Osteoblast (primary cell): Measurements from ENCODE around the gene HSD11B1L. TPM values are rescaled to one million over a fixed set of nuclear protein-coding genes. Genes with fewer than 3 reads are reported as not detected.

Experiments used
- DNase-seq: peaks from one replicate; pipeline ENCODE4 v3.0.0; 2011; ENCODE audit warnings: low spot score, mixed read lengths; ENCODE audit not compliant: insufficient read length; ENCODE audit errors: missing footprints
- H2AFZ ChIP-seq: 2 replicates; pipeline ENCODE4 v1.6.0; 2011; ENCODE audit warnings: mild to moderate bottlenecking, low read length
- H3K27ac ChIP-seq: 2 replicates; pipeline ENCODE4 v1.5.1; 2011; ENCODE audit warnings: mild to moderate bottlenecking, low read depth, low read length, moderate library complexity
- H3K27me3 ChIP-seq: 2 replicates; pipeline ENCODE4 v1.6.0; 2012; ENCODE audit warnings: mild to moderate bottlenecking, control low read depth, inconsistent platforms, low read length, moderate library complexity; ENCODE audit not compliant: insufficient read depth
- H3K36me3 ChIP-seq: 2 replicates; pipeline ENCODE4 v1.5.1; 2011; ENCODE audit warnings: mild to moderate bottlenecking, low read length, control low read depth, moderate library complexity; ENCODE audit not compliant: insufficient read depth
- H3K4me1 ChIP-seq: 2 replicates; pipeline ENCODE4 v1.5.1; 2011; ENCODE audit warnings: mild to moderate bottlenecking, low read length, control low read depth, moderate library complexity; ENCODE audit not compliant: insufficient read depth
- H3K4me2 ChIP-seq: 2 replicates; pipeline ENCODE4 v1.6.0; 2011; ENCODE audit warnings: mild to moderate bottlenecking, low read length; ENCODE audit not compliant: insufficient read depth
- H3K4me3 ChIP-seq: fragments of 200-600 bp; sonication (generic); 3 replicates; pipeline ENCODE4 v1.5.1; 2012; ENCODE audit warnings: mild to moderate bottlenecking, low read length, inconsistent platforms; ENCODE audit not compliant: insufficient read depth
- H3K79me2 ChIP-seq: 2 replicates; pipeline ENCODE4 v1.6.0; 2012; ENCODE audit warnings: mild to moderate bottlenecking, low read length, control low read depth, inconsistent platforms; ENCODE audit not compliant: insufficient read depth
- H3K9me3 ChIP-seq: 2 replicates; pipeline ENCODE4 v1.5.1; 2011; ENCODE audit warnings: low read depth, low read length, control low read depth
- H4K20me1 ChIP-seq: 2 replicates; pipeline ENCODE4 v1.6.0; 2012; ENCODE audit warnings: mild to moderate bottlenecking, low read length, control low read depth; ENCODE audit not compliant: insufficient read depth
- CTCF ChIP-seq: IDR thresholded peaks from 2 replicates; pipeline ENCODE4 v1.5.1; 2011; ENCODE audit warnings: mild to moderate bottlenecking, low read depth, low read length, moderate library complexity; ENCODE audit errors: extremely low read depth
- total RNA-seq: library from RNA; depleted of rRNA; stranded (reverse); fragments of >200 nt; gene quantifications from 2 replicates; pipeline ENCODE4 v1.2.3, GENCODE V29; 2012

The HSD11B1L gene
- 12.1 and 14.8 TPM in 2 replicates for total RNA-seq

- Histone ChIP-seq H3K27ac (peak within 1 kb of the TSS; percentile 92), H3K4me3 (peak within 1 kb of the TSS; percentile 99), H3K36me3 (no peaks in the 10 kb centered on the region), H3K4me2 (peak within 1 kb of the TSS; percentile 90), H3K79me2 (peaks cover 12% of the 10 kb centered on the region), H2AFZ (peak within 1 kb of the TSS; percentile 91), H4K20me1 (no peaks in the 10 kb centered on the region), H3K27me3 (no peaks in the 10 kb centered on the region), H3K4me1 (peaks cover 12% of the 10 kb centered on the region), H3K9me3 (no peaks in the 10 kb centered on the region)
- peak; percentile 99 for DNase-seq
- no peak for TF ChIP-seq CTCF
Observed at GRCh38 chr19:5680437-5681368, at the start of gene HSD11B1L, which contains the start of gene MICOS13. Gene HSD11B1L (plus strand): TSS chr19:5681027. CDS start chr19:5684833, 3,806 bp downstream. Gene MICOS13 (minus strand): TSS chr19:5680516. CDS start chr19:5680486, 30 bp downstream.

DNA sequence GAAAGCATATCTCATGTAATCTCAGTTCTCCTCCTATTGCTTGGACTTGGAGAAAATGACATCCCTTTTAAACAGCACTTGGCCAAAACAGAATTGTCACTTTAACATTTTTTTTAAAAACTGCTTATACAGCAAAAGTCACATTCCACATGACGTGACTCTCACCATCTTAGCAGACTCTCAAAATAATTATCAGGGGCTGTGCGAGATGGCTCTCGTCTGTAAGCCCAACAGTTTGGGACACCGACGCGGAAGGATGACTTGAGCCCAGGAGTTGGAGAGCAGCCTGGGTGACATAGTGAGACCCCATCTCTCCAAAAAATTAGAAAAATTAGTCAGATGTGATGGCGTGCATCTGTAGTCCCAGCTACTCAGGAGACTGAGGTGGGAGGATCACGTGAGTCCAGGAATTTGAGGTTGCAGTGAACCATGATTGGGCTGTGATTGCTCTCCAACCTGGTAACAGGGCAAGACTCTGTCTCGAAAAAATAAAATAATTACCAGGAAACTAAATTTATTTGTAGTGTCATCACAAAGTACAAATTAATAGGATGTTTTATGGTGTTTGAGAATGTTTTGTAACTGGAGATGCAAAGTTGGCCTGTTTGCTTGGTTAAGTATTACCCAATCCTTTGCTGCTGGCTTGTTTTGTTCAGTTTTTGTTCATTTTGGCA lies 49.1 kb upstream of the HSD11B1L start:
- Histone ChIP-seq H3K9me3 (no peaks in the 10 kb centered on the region), H3K4me1 (peaks cover 35% of the 10 kb centered on the region), H3K27me3 (no peaks in the 10 kb centered on the region), H4K20me1 (peaks cover 61% of the 10 kb centered on the region), H3K4me2 (peak overlapping the region; percentile 30), H2AFZ (no peak overlapping the region), H3K4me3 (no peak overlapping the region), H3K79me2 (peaks cover 99% of the 10 kb centered on the region), H3K27ac (peak overlapping the region; percentile 65), H3K36me3 (peaks cover 36% of the 10 kb centered on the region)
- TF ChIP-seq CTCF, result no peak
- DNase-seq, result no peak

DNA sequence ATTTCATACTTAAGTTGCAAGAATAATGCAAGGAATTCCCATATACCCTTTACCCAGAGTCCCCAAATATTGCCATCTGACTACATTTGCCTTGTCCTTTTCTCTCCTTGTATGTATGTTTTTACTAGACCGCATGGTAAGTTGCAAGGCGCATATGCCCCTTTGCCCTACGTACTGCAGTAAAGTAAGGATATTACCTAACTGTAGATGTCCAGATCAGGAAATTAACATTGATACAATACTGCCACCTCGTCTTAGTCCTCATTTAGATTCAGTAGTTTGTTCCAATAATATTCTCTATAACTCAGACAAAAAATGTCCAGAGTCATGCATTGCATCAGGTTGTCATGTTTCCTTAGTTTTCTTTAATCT lies 48.6 kb upstream of the HSD11B1L start:
- Histone ChIP-seq H4K20me1 (peaks cover 56% of the 10 kb centered on the region), H2AFZ (no peak overlapping the region), H3K9me3 (no peaks in the 10 kb centered on the region), H3K36me3 (peaks cover 31% of the 10 kb centered on the region), H3K27me3 (no peaks in the 10 kb centered on the region), H3K79me2 (peaks cover 98% of the 10 kb centered on the region), H3K4me2 (peak overlapping the region; percentile 30), H3K27ac (peak overlapping the region; percentile 65), H3K4me3 (no peak overlapping the region), H3K4me1 (peaks cover 29% of the 10 kb centered on the region)
- TF ChIP-seq CTCF, result no peak
- no peak for DNase-seq

DNA sequence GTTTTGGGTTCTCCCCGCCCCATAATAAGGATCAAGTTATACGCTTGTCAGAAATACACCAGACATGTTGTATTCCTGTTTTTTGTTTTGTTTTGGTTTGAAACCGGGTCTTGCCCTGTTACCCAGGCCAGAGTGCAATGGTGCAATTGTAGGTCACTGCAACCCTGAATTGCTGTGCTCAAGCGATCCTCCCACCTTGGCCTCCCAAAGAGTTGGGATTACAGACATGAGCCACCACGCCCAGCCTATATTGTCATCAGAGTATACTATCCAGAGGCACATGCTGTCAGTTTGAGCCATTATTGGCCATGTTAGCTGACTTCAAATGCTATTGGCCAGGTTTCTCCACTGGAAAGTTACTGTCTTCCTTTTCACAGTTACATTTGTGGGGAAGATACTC lies 48.2 kb upstream of the HSD11B1L start:
- Histone ChIP-seq H3K4me1 (peaks cover 27% of the 10 kb centered on the region), H3K4me3 (no peak overlapping the region), H3K36me3 (peaks cover 27% of the 10 kb centered on the region), H4K20me1 (peaks cover 54% of the 10 kb centered on the region), H3K79me2 (peaks cover 98% of the 10 kb centered on the region), H3K4me2 (no peak overlapping the region), H3K9me3 (no peaks in the 10 kb centered on the region), H3K27me3 (no peaks in the 10 kb centered on the region), H3K27ac (peak overlapping the region; percentile 13), H2AFZ (no peak overlapping the region)
- TF ChIP-seq CTCF, result no peak
- DNase-seq, result no peak
